T-helper 17 cell (primary cell): ENCODE data around the gene IL12B. TPM values are rescaled to one million over a fixed set of nuclear protein-coding genes. Genes with fewer than 3 reads are reported as not detected.

Experiments used
- ATAC-seq: fragments of 150-1000 bp; cut with Tn5 transposase; 2 replicates; pipeline ENCODE4 v1.10.0; 2021; ENCODE audit warnings: mild to moderate bottlenecking, moderate library complexity
- DNase-seq, 3 donors: peaks; one replicate each; pipeline versions ENCODE4 v3.0.0 to v3.0.0-alpha.2; 2020 to 2021
- H3K9me3 ChIP-seq: one replicate; pipeline ENCODE4 v1.7.0; 2013; ENCODE audit warnings: low read length, mild to moderate bottlenecking; ENCODE audit not compliant: control insufficient read depth, poor library complexity, severe bottlenecking
- H3K27ac Mint-ChIP-seq: one replicate; pipeline ENCODE4 v1.8.0; 2022; ENCODE audit warnings: mild to moderate bottlenecking, moderate library complexity, mixed read lengths
- H3K27me3 Mint-ChIP-seq: one replicate; pipeline ENCODE4 v1.8.0; 2022; ENCODE audit warnings: mixed read lengths
- H3K36me3 Mint-ChIP-seq: one replicate; pipeline ENCODE4 v1.8.0; 2022; ENCODE audit warnings: low read depth, mixed read lengths
- H3K4me1 Mint-ChIP-seq: one replicate; pipeline ENCODE4 v1.8.0; 2022; ENCODE audit warnings: mild to moderate bottlenecking, mixed read lengths
- H3K4me3 Mint-ChIP-seq: one replicate; pipeline ENCODE4 v1.8.0; 2022; ENCODE audit warnings: mild to moderate bottlenecking, moderate library complexity, mixed read lengths
- total RNA-seq, 4 donors: library from RNA in 2 of 4; stranded (reverse) in 2 of 4; gene quantifications; one replicate each; pipeline ENCODE4 v1.2.3 and lab custom pipeline; 2022 to 2026

IL12B gene
- total RNA-seq, 2 donors from 2014 or later = not detected

GRCh38 chr5:159324102-159324755 lies 6.1 kb downstream of the IL12B start:
- no peaks in the 10 kb centered on the region for H3K9me3 ChIP-seq
- H3K36me3 Mint-ChIP-seq = no peaks in the 10 kb centered on the region
- no peaks in the 10 kb centered on the region for H3K4me1 Mint-ChIP-seq
- ATAC-seq (no peak), DNase-seq (no peak)
- H3K4me3 Mint-ChIP-seq = no peak overlapping the region
- H3K27ac Mint-ChIP-seq = no peak overlapping the region
- peaks cover 16% of the 10 kb centered on the region for H3K27me3 Mint-ChIP-seq

DNA sequence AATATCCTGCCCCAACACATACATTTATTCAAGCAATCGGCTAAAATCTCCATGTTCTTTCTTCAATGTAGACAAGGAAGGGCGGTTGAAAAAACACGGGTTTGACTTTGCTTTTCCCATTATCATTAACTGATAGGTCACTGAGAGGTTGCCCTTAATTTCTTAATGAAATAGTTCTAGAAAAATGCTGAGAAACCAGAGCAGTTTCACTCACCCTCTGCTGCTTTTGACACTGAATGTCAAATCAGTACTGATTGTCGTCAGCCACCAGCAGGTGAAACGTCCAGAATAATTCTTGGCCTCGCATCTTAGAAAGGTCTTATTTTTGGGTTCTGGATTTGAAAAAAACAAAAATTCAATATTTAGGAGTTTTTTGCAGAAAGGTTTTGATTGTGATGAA lies 8.1 kb downstream of the IL12B start:
- peaks cover 16% of the 10 kb centered on the region for H3K27me3 Mint-ChIP-seq
- H3K9me3 ChIP-seq = no peaks in the 10 kb centered on the region
- DNase-seq (no peak), ATAC-seq (no peak)
- H3K36me3 Mint-ChIP-seq = no peaks in the 10 kb centered on the region
- H3K4me1 Mint-ChIP-seq = no peaks in the 10 kb centered on the region
- H3K27ac Mint-ChIP-seq = no peak overlapping the region
- no peak overlapping the region for H3K4me3 Mint-ChIP-seq

DNA sequence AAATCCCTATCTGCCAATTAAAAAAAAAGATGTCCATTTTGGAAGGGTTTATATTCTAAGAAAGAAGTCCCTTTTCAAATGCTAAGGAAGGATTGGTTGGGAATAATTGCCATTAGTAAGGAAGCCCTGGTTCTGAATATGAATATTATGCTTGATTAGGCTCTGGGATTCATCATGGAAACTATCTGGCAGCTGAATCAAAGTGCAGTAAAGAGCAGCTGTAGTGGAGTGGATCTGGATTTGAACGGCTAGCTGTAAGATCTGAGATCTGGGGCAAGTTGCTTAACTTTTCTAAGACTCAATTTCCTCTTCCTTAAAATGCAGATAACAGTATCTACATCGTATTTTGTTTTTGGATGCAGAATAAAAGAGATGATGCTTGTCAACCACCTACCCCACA lies 10.5 kb downstream of the IL12B start:
- H3K9me3 ChIP-seq = no peaks in the 10 kb centered on the region
- Mint-ChIP-seq H3K27me3 (peaks cover 15% of the 10 kb centered on the region), H3K4me1 (no peaks in the 10 kb centered on the region), H3K27ac (no peak overlapping the region), H3K36me3 (no peaks in the 10 kb centered on the region), H3K4me3 (no peak overlapping the region)
- ATAC-seq (no peak), DNase-seq (no peak)

DNA sequence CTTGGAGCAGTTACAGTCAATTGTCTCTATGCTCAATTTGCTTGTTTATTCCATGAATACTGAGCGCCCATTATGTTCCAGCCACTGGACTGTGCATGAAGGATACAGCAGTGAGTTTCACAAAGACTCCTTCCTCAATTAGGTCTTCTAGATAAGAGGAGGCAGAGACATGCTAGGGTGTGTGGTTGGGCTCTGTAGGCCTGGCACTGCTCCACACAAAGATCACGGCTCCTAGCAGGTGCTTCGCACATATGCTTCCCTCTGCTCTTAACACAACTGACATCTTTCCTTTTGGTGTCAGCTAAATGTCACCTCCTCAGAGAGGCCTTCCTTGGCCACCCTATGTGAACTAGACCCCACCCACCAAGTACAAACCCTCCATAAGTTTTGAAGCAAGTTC lies 10.9 kb downstream of the IL12B start:
- Mint-ChIP-seq H3K36me3 (no peaks in the 10 kb centered on the region), H3K27me3 (peaks cover 15% of the 10 kb centered on the region), H3K4me1 (no peaks in the 10 kb centered on the region), H3K27ac (no peak overlapping the region), H3K4me3 (no peak overlapping the region)
- DNase-seq = no peak
- no peak for ATAC-seq
- no peaks in the 10 kb centered on the region for H3K9me3 ChIP-seq

DNA sequence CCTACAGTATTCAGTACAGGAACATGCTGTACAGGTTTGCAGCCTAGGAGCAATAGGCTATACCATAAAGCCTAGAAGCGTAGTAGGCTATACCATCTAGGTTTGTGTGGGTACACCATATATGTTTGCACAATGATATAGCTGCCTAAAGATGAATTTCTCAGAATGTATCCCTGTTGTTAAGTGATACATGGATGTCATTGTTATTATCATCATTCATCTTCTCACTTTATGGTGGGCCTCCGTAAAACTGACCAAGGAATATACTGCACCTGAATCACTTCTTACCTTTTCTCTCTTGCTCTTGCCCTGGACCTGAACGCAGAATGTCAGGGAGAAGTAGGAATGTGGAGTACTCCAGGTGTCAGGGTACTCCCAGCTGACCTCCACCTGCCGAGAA lies 11.8 kb downstream of the IL12B start:
- no peaks in the 10 kb centered on the region for H3K36me3 Mint-ChIP-seq
- H3K27ac Mint-ChIP-seq = no peak overlapping the region
- no peaks in the 10 kb centered on the region for H3K9me3 ChIP-seq
- H3K4me3 Mint-ChIP-seq = no peak overlapping the region
- peaks cover 23% of the 10 kb centered on the region for H3K27me3 Mint-ChIP-seq
- ATAC-seq = no peak
- no peaks in the 10 kb centered on the region for H3K4me1 Mint-ChIP-seq
- DNase-seq = no peak

GRCh38 chr5:159317849-159318248 lies 12.4 kb downstream of the IL12B start:
- Mint-ChIP-seq H3K4me1 (no peaks in the 10 kb centered on the region), H3K36me3 (no peaks in the 10 kb centered on the region)

DNA sequence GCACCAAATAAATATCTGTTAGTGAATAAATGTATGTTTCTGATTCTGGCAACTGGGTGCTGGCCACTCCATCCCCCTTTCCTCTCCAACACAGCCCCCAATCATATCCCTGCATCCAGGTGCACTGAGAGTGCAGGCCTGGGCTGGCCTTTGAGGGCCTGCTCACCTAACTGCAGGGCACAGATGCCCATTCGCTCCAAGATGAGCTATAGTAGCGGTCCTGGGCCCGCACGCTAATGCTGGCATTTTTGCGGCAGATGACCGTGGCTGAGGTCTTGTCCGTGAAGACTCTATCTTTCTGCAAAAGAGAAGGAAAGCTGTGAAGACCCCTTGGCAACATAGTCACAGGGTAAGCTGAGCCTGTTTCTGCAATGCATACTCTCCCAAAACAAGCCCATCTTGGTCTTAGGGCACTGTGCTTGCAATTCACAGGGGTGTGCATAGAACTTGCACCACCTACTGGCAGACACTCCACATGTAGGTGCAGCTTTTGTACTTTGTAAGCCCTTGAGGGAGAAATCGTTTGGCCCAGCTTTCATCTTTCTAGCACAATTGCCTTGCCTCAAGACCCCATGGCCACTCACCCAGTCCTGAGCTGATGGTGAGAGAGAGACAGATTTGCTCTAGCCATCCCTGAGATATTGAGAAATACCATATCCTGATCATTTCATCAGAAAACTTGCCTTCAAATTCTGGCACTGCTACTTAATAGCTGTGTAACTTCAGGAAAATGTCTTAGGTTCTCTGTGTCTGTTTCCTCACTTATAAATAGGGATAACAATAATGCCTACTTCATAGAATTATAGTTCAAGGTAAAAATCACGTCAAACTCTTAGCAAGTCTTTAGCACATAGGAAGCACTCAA lies 13.5 kb downstream of the IL12B start:
- H3K9me3 ChIP-seq = no peaks in the 10 kb centered on the region
- Mint-ChIP-seq H3K27me3 (peaks cover 20% of the 10 kb centered on the region), H3K27ac (no peak overlapping the region), H3K4me3 (no peak overlapping the region), H3K4me1 (no peaks in the 10 kb centered on the region), H3K36me3 (no peaks in the 10 kb centered on the region)
- DNase-seq = no peak
- ATAC-seq = peak; percentile 58

More at GRCh38 chr5:159317849-159318248, 12.4 kb downstream of the IL12B start:
- peaks cover 23% of the 10 kb centered on the region for H3K27me3 Mint-ChIP-seq
- no peaks in the 10 kb centered on the region for H3K9me3 ChIP-seq
- no peak overlapping the region for H3K27ac Mint-ChIP-seq
- no peak for DNase-seq
- no peak overlapping the region for H3K4me3 Mint-ChIP-seq
- ATAC-seq = no peak

DNA sequence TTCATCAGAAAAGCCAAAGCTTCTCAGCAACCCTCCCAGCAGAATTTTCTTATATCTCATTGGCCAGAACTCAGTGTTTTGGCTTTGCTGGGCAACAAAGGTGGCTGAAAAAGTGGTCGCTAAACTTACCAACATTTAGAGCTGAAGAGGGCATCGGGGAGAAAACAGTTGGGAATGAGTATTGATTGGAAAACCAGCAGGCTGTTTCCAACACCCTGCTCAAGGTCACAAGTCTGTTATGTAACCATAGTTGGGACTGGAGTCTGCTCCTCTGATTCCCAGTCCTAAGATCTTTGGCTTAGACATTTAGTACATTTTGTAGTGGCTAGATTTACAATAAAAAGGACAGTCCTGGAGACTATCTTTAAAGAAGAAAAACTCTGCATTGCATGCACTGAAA lies 17.1 kb downstream of the IL12B start:
- no peak overlapping the region for H3K4me3 Mint-ChIP-seq
- H3K27ac Mint-ChIP-seq = no peak overlapping the region

DNA sequence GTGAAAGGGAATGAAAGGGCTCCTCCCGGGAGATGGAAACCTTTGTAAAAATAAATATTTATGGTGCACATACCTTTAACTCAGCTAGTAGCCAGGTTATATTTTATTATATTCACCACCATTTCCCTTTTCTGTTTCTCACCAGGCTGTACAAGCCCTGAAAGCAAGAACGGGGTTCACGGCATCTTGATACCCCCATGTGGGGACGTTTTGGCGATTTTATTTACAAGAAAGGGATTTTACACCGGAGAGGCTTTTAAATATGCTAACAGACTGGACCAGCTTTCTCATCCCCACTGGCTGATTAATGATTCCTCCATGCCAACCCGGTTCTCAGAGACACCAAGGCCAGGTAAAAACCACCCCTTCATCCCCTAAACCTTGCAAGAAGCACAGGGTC lies 19.2 kb downstream of the IL12B start:
- peaks cover 6% of the 10 kb centered on the region for H3K4me1 Mint-ChIP-seq
- no peak for ATAC-seq
- no peak for DNase-seq
- no peaks in the 10 kb centered on the region for H3K36me3 Mint-ChIP-seq
- H3K9me3 ChIP-seq = no peaks in the 10 kb centered on the region
- H3K27me3 Mint-ChIP-seq = peaks cover 52% of the 10 kb centered on the region
- H3K27ac Mint-ChIP-seq = no peak overlapping the region
- H3K4me3 Mint-ChIP-seq = peak overlapping the region; percentile 78

More for the DNA sequence above, 17.1 kb downstream of the IL12B start:
- ATAC-seq = no peak
- DNase-seq = no peak
- H3K36me3 Mint-ChIP-seq = no peaks in the 10 kb centered on the region
- H3K4me1 Mint-ChIP-seq = peaks cover 6% of the 10 kb centered on the region
- H3K27me3 Mint-ChIP-seq = peaks cover 47% of the 10 kb centered on the region
- no peaks in the 10 kb centered on the region for H3K9me3 ChIP-seq

- H3K4me3 Mint-ChIP-seq = peak overlapping the region; percentile 78
- no peaks in the 10 kb centered on the region for H3K36me3 Mint-ChIP-seq
- peaks cover 6% of the 10 kb centered on the region for H3K4me1 Mint-ChIP-seq
- H3K27me3 Mint-ChIP-seq = peaks cover 52% of the 10 kb centered on the region
- no peaks in the 10 kb centered on the region for H3K9me3 ChIP-seq
- DNase-seq = no peak
- no peak overlapping the region for H3K27ac Mint-ChIP-seq
- peak; percentile 89 for ATAC-seq
Observed at GRCh38 chr5:159310511-159310910, 19.8 kb downstream of the IL12B start.

DNA sequence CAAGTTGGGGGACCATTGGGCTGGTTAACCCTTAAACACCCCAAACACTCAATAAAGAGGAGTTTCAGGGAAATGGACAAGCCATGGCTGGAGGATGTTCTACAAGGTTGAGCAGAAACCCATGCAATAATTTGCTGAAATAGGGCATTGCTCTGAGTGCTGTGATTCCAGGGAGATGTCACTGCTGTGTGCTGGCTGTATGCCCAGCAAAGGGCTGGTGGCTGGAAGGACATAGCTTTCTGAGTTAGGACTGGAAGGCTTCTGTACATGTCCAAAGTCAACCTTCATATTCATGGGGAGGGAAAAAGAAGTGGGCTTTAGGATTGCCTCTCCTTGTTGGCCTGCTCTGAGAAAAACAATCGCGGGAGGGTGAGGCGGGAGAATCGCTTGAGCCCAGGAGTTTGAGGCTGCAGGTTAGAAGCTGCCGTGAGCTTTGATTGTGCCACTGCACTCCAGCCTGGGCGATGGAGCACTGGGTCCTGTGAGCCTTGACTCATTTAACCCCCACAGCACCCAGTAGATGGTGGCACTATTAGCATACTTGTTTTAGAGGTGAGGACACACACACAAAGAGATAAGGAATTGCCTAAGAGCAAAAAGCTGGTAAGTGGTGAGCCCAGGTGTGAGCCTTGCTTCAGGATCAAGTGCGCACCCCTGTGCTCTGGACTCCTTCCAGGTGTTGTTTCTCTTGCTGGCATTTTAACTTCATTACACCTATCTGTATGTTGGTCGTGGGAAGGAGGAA lies 20.4 kb downstream of the IL12B start:
- no peaks in the 10 kb centered on the region for H3K9me3 ChIP-seq
- DNase-seq (no peak), ATAC-seq (no peak)
- Mint-ChIP-seq H3K36me3 (no peaks in the 10 kb centered on the region), H3K4me1 (peaks cover 6% of the 10 kb centered on the region), H3K27ac (no peak overlapping the region), H3K4me3 (no peak overlapping the region), H3K27me3 (peaks cover 52% of the 10 kb centered on the region)

DNA sequence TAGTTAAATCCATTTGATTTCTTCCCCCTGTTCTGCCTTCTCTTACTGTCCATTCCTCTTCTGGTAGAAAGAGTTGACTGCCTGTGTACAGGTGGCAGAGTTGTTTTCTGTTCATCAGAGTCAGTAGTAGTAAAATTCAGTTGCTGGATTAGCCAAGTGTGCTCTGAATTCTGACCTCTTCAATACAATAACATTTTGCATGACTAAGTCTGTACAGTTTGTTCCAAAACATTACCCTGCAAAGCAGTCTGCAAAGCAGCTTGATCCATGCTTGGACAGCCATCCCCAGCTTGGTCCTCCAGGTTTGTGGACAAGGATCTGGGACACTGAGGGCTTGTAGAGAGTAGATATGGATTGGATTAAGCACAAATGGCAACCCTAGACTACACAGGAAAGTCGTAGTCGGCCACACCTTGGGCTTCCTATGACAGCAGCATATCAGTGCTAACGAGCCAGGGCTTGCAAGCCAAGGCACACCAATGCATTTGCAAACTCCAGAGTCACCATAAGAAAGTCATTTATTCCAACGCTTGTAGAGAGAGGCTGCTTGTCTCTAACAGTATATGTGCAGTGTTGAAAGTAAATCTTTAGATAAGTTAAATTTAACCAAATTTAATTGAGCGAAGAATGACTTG lies 25.2 kb downstream of the IL12B start:
- Mint-ChIP-seq H3K4me3 (no peak overlapping the region), H3K36me3 (no peaks in the 10 kb centered on the region), H3K27me3 (peaks cover 27% of the 10 kb centered on the region), H3K4me1 (no peaks in the 10 kb centered on the region), H3K27ac (no peak overlapping the region)
- no peak for ATAC-seq
- DNase-seq = no peak
- peaks cover 8% of the 10 kb centered on the region for H3K9me3 ChIP-seq

GRCh38 chr5:159303286-159303685 lies 27.0 kb downstream of the IL12B start:
- ATAC-seq = no peak

More at GRCh38 chr5:159303286-159303685, 27.0 kb downstream of the IL12B start:
- Mint-ChIP-seq H3K4me3 (no peak overlapping the region), H3K27me3 (peaks cover 11% of the 10 kb centered on the region), H3K27ac (no peak overlapping the region), H3K4me1 (no peaks in the 10 kb centered on the region), H3K36me3 (no peaks in the 10 kb centered on the region)
- peaks cover 8% of the 10 kb centered on the region for H3K9me3 ChIP-seq
- no peak for DNase-seq
